ENCODE results near the gene MITF. TPM values are rescaled to one million over a fixed set of nuclear protein-coding genes. Genes with fewer than 3 reads are reported as not detected.
"Not testable (repeated sequence)": the region's sequence is repeated elsewhere in the genome, so short reads cannot be mapped to it uniquely, and the experiment has no call there.

Gene MITF
- total RNA-seq, 1 experiment from 2014 or later = 4.3 TPM

DNA sequence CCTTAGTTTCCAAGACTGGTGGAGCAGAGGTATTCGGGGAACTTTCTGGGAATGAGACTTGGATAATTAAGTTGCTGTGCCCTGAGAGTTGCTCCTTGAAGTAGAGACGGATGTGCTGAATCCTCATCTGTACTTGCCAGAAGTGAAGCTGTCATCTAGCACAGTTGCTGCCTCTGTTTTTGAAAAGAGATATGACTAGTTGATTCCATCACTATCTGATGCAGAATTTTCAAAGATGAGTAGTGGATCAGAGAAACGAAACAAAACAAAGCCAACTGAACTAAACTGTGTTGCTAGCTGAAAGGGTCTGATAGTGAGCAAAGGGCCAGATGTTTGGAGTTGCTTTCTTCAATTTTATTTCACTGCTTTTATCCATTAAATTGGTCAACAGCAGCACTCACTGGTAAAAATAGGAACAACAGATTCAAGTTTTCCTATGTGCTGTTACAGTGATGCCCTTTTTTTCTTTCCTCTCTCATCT lies 52.7 kb downstream of the MITF start:
- no peaks in the 10 kb centered on the region for H3K36me3 Mint-ChIP-seq (ENCODE audit: insufficient read depth, unreplicated experiment)
- POLR2A ChIA-PET = no interaction called here
- peak in 1 of 2 experiments; percentile 5 for DNase-seq
- H3K4me3 Mint-ChIP-seq (ENCODE audit: unreplicated experiment) = no peak overlapping the region
- no peak overlapping the region for H3K27ac Mint-ChIP-seq (ENCODE audit: unreplicated experiment)
- H3K36me3 ChIP-seq (ENCODE audit: control insufficient read depth, insufficient read depth, low read length) = no peaks in the 10 kb centered on the region
- peaks cover 6% of the 10 kb centered on the region; the same call in 1 of the 2 replicates for H3K4me1 ChIP-seq
- peaks cover 6% of the 10 kb centered on the region for H3K4me1 Mint-ChIP-seq (ENCODE audit: low read depth, unreplicated experiment)
- BruUV-seq (replicated peaks) = no TSS peak
- TF ChIP-seq, protein P1, sequence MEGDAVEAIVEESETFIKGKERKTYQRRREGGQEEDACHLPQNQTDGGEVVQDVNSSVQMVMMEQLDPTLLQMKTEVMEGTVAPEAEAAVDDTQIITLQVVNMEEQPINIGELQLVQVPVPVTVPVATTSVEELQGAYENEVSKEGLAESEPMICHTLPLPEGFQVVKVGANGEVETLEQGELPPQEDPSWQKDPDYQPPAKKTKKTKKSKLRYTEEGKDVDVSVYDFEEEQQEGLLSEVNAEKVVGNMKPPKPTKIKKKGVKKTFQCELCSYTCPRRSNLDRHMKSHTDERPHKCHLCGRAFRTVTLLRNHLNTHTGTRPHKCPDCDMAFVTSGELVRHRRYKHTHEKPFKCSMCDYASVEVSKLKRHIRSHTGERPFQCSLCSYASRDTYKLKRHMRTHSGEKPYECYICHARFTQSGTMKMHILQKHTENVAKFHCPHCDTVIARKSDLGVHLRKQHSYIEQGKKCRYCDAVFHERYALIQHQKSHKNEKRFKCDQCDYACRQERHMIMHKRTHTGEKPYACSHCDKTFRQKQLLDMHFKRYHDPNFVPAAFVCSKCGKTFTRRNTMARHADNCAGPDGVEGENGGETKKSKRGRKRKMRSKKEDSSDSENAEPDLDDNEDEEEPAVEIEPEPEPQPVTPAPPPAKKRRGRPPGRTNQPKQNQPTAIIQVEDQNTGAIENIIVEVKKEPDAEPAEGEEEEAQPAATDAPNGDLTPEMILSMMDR (IDR thresholded peaks at IDR 0.05; ENCODE audit: insufficient read depth in 1 of 2, low read depth in 1 of 2, low read length in 1 of 2, severe bottlenecking in 1 of 2, unreplicated experiment in 1 of 2) = peak; percentile 24 to 35
- intact Hi-C loops (cut with micrococcal nuclease; ENCODE audit: unreplicated experiment) = loop anchor here (1.0 to 10.0 kb wide), 3 partner anchors 63 to 153 kb away; no protein-coding TSS in a partner anchor
- no peaks in the 10 kb centered on the region for H3K9me3 ChIP-seq
- H3K27me3 ChIP-seq (replicated peaks; ENCODE audit: control insufficient read depth, insufficient read depth, low read length) = no peaks in the 10 kb centered on the region
- H3K27me3 Mint-ChIP-seq (ENCODE audit: insufficient read depth, unreplicated experiment) = no peaks in the 10 kb centered on the region
- H3K4me3 ChIP-seq (ENCODE audit: low read depth, low read length) = no peak overlapping the region
- no peaks in the 10 kb centered on the region for H3K9me3 Mint-ChIP-seq (ENCODE audit: unreplicated experiment)
- CTCF ChIA-PET = interaction anchor here (2.4 kb wide), 1 partner anchor 101 kb away, joined by 12 read pairs; no protein-coding TSS in a partner anchor

- H3K4me1 Mint-ChIP-seq (ENCODE audit: low read depth, unreplicated experiment); H3K27ac Mint-ChIP-seq (ENCODE audit: unreplicated experiment); CTCF ChIA-PET; H3K4me3 ChIP-seq (ENCODE audit: low read depth, low read length); H3K27me3 ChIP-seq (replicated peaks; ENCODE audit: control insufficient read depth, insufficient read depth, low read length); H3K36me3 ChIP-seq (ENCODE audit: control insufficient read depth, insufficient read depth, low read length); H3K36me3 Mint-ChIP-seq (ENCODE audit: insufficient read depth, unreplicated experiment); H3K27me3 Mint-ChIP-seq (ENCODE audit: insufficient read depth, unreplicated experiment); H3K9me3 ChIP-seq; H3K9me3 Mint-ChIP-seq (ENCODE audit: unreplicated experiment); POLR2A ChIA-PET; DNase-seq; H3K4me3 Mint-ChIP-seq (ENCODE audit: unreplicated experiment); H3K4me1 ChIP-seq; BruUV-seq (replicated peaks): not testable (repeated sequence)
- intact Hi-C loops (cut with micrococcal nuclease; ENCODE audit: unreplicated experiment) = loop anchor here (10.0 kb wide), 1 partner anchor 149 kb away; no protein-coding TSS in a partner anchor
These were observed 56.9 kb downstream of the MITF start for GRCh38 chr3:69796126-69796525.

DNA sequence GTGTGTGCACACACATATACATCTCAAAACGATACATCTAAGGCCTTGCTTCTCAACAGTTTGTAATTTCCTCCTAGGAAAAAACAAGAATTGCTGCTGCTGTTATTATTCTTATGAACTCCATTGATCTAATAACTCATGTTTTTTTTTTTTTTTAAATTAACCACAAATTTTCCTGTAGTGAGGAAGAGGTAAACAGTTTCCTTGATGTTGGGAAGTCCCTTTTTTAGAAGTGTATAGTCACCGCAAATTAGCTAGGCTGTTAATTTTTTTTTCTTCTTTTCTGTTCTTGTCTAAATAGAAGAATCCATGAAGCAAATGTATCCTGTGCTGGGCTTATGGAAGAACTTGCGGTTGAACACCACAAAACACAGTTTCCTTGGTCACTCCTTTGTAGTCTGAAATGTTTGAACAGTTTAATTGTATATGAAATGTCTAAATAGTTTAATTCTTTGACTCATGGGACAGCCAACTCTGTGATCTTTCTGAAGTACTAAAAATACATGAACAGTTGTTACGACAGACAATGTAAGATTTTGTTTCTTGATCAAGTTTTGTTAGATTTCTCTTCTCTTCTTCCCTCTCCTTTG lies 64.5 kb downstream of the MITF start:
- no peaks in the 10 kb centered on the region for H3K36me3 ChIP-seq (ENCODE audit: control insufficient read depth, insufficient read depth, low read length)
- TF ChIP-seq, protein P1 (IDR thresholded peaks at IDR 0.05; ENCODE audit: insufficient read depth in 1 of 2, low read depth in 1 of 2, low read length in 1 of 2, severe bottlenecking in 1 of 2, unreplicated experiment in 1 of 2) = no peak
- no TSS peak for BruUV-seq (replicated peaks)
- H3K4me1 ChIP-seq = no peaks in the 10 kb centered on the region
- Mint-ChIP-seq H3K27ac (ENCODE audit: unreplicated experiment) (no peak overlapping the region), H3K9me3 (ENCODE audit: unreplicated experiment) (no peaks in the 10 kb centered on the region), H3K4me1 (ENCODE audit: low read depth, unreplicated experiment) (peaks cover 7% of the 10 kb centered on the region), H3K4me3 (ENCODE audit: unreplicated experiment) (no peak overlapping the region), H3K27me3 (ENCODE audit: insufficient read depth, unreplicated experiment) (no peaks in the 10 kb centered on the region), H3K36me3 (ENCODE audit: insufficient read depth, unreplicated experiment) (no peaks in the 10 kb centered on the region)
- CTCF ChIA-PET = no interaction called here
- H3K9me3 ChIP-seq = no peaks in the 10 kb centered on the region
- H3K4me3 ChIP-seq (ENCODE audit: low read depth, low read length) = no peak overlapping the region
- no peak for DNase-seq
- intact Hi-C loops (cut with micrococcal nuclease; ENCODE audit: unreplicated experiment) = no loop called here
- POLR2A ChIA-PET = no interaction called here
- H3K27me3 ChIP-seq (replicated peaks; ENCODE audit: control insufficient read depth, insufficient read depth, low read length) = no peaks in the 10 kb centered on the region

Data from Caco-2 (cell line).